ENCODE data around the gene XG.

XG gene

GRCh38 chrX:2781698-2782097 lies 29.9 kb downstream of the XG start:
- peak overlapping the region; percentile 38 for H3K4me2 ChIP-seq (ENCODE audit: low read length)
- no peak overlapping the region for H3K9ac ChIP-seq (ENCODE audit: low read length)
- no peak overlapping the region for H3K27ac ChIP-seq (ENCODE audit: low read length)
- H3K27me3 ChIP-seq (ENCODE audit: low read depth, low read length): peaks cover 18% of the 10 kb centered on the region
- peaks cover 18% of the 10 kb centered on the region for H3K4me1 ChIP-seq (ENCODE audit: low read length)
- H3K4me3 ChIP-seq (ENCODE audit: low read length): peak overlapping the region; percentile 29
- no peaks in the 10 kb centered on the region for H3K36me3 ChIP-seq (replicated peaks; ENCODE audit: low read depth, low read length)
- H3K79me2 ChIP-seq (ENCODE audit: low read length): no peaks in the 10 kb centered on the region
- no peaks in the 10 kb centered on the region for H3K9me3 ChIP-seq (ENCODE audit: insufficient read depth, low read length)
- no peaks in the 10 kb centered on the region for H4K20me1 ChIP-seq (ENCODE audit: insufficient read depth, low read length)
- TF ChIP-seq EZH2phosphoT487 (IDR thresholded peaks at IDR 0.05; ENCODE audit: low read depth) (no peak), CTCF (IDR thresholded peaks at IDR 0.05; ENCODE audit: low read depth, low read length) (no peak)
- H2AFZ ChIP-seq (ENCODE audit: low read depth, low read length): no peak overlapping the region

GRCh38 chrX:2782171-2782570 lies 30.3 kb downstream of the XG start:
- no peaks in the 10 kb centered on the region for H4K20me1 ChIP-seq (ENCODE audit: insufficient read depth, low read length)
- no peaks in the 10 kb centered on the region for H3K36me3 ChIP-seq (replicated peaks; ENCODE audit: low read depth, low read length)
- peak overlapping the region; percentile 38 for H3K4me2 ChIP-seq (ENCODE audit: low read length)
- H3K9ac ChIP-seq (ENCODE audit: low read length): no peak overlapping the region
- no peak overlapping the region for H2AFZ ChIP-seq (ENCODE audit: low read depth, low read length)
- H3K4me1 ChIP-seq (ENCODE audit: low read length): peaks cover 18% of the 10 kb centered on the region
- no peaks in the 10 kb centered on the region for H3K9me3 ChIP-seq (ENCODE audit: insufficient read depth, low read length)
- H3K27me3 ChIP-seq (ENCODE audit: low read depth, low read length): peaks cover 18% of the 10 kb centered on the region
- TF ChIP-seq EZH2phosphoT487 (IDR thresholded peaks at IDR 0.05; ENCODE audit: low read depth) (no peak), CTCF (IDR thresholded peaks at IDR 0.05; ENCODE audit: low read depth, low read length) (no peak)
- no peak overlapping the region for H3K27ac ChIP-seq (ENCODE audit: low read length)
- peak overlapping the region; percentile 29 for H3K4me3 ChIP-seq (ENCODE audit: low read length)
- no peaks in the 10 kb centered on the region for H3K79me2 ChIP-seq (ENCODE audit: low read length)

- Histone ChIP-seq H3K4me3 (ENCODE audit: low read length) (no peak overlapping the region), H3K4me2 (ENCODE audit: low read length) (no peak overlapping the region), H3K4me1 (ENCODE audit: low read length) (peaks cover 18% of the 10 kb centered on the region), H2AFZ (ENCODE audit: low read depth, low read length) (no peak overlapping the region), H3K27ac (ENCODE audit: low read length) (no peak overlapping the region), H3K79me2 (ENCODE audit: low read length) (no peaks in the 10 kb centered on the region), H3K27me3 (ENCODE audit: low read depth, low read length) (peaks cover 18% of the 10 kb centered on the region), H4K20me1 (ENCODE audit: insufficient read depth, low read length) (no peaks in the 10 kb centered on the region), H3K36me3 (replicated peaks; ENCODE audit: low read depth, low read length) (no peaks in the 10 kb centered on the region), H3K9ac (ENCODE audit: low read length) (no peak overlapping the region), H3K9me3 (ENCODE audit: insufficient read depth, low read length) (no peaks in the 10 kb centered on the region)
- TF ChIP-seq CTCF (IDR thresholded peaks at IDR 0.05; ENCODE audit: low read depth, low read length): no peak
These were observed 30.9 kb downstream of the XG start for GRCh38 chrX:2782778-2783177.

- Histone ChIP-seq H2AFZ (ENCODE audit: low read depth, low read length) (no peak overlapping the region), H3K79me2 (ENCODE audit: low read length) (no peaks in the 10 kb centered on the region), H3K4me3 (ENCODE audit: low read length) (no peak overlapping the region), H3K9me3 (ENCODE audit: insufficient read depth, low read length) (no peaks in the 10 kb centered on the region), H3K9ac (ENCODE audit: low read length) (no peak overlapping the region), H4K20me1 (ENCODE audit: insufficient read depth, low read length) (no peaks in the 10 kb centered on the region), H3K4me1 (ENCODE audit: low read length) (peaks cover 18% of the 10 kb centered on the region), H3K27ac (ENCODE audit: low read length) (no peak overlapping the region), H3K36me3 (replicated peaks; ENCODE audit: low read depth, low read length) (no peaks in the 10 kb centered on the region), H3K27me3 (ENCODE audit: low read depth, low read length) (peaks cover 15% of the 10 kb centered on the region), H3K4me2 (ENCODE audit: low read length) (no peak overlapping the region)
- TF ChIP-seq CTCF (IDR thresholded peaks at IDR 0.05; ENCODE audit: low read depth, low read length) (no peak), EZH2phosphoT487 (IDR thresholded peaks at IDR 0.05; ENCODE audit: low read depth) (no peak)
These were observed 32.2 kb downstream of the XG start for GRCh38 chrX:2784026-2784425.

All from OCI-LY3 (cell line).